Stomach (tissue), 4 donors: ENCODE data around the gene COL4A1.

Source experiments
- EP300 ChIP-seq: sonication (generic); formaldehyde crosslinking; IDR thresholded peaks from one replicate; pipeline ENCODE4 v1.6.1; 2017; ENCODE audit warnings: antibody characterized with exemption
- POLR2A ChIP-seq, 4 donors: fragments of 450-650 bp; IDR thresholded peaks; one replicate each; pipeline ENCODE4 v1.6.1; 2016; ENCODE audit warnings: antibody characterized with exemption in 4 of 4, control low read depth in 2 of 4, mild to moderate bottlenecking in 1 of 4, moderate library complexity in 1 of 4
- POLR2AphosphoS5 ChIP-seq, 3 donors: sonication (generic); formaldehyde crosslinking; IDR thresholded peaks; one replicate each; pipeline ENCODE4 v1.6.1; 2016; ENCODE audit warnings: antibody characterized with exemption in 3 of 3
- TF ChIP-seq, protein P1 (sequence below), 7 experiments: fragments of 450-650 bp in 4 of 7; fragments of 200-600 bp in 3 of 7; sonication (generic) in 3 of 7; IDR thresholded peaks; one replicate each; pipeline ENCODE4 v1.5.1; 2016 to 2019; ENCODE audit warnings: antibody characterized with exemption in 7 of 7, control low read depth in 2 of 7, mild to moderate bottlenecking in 1 of 7

DNA sequence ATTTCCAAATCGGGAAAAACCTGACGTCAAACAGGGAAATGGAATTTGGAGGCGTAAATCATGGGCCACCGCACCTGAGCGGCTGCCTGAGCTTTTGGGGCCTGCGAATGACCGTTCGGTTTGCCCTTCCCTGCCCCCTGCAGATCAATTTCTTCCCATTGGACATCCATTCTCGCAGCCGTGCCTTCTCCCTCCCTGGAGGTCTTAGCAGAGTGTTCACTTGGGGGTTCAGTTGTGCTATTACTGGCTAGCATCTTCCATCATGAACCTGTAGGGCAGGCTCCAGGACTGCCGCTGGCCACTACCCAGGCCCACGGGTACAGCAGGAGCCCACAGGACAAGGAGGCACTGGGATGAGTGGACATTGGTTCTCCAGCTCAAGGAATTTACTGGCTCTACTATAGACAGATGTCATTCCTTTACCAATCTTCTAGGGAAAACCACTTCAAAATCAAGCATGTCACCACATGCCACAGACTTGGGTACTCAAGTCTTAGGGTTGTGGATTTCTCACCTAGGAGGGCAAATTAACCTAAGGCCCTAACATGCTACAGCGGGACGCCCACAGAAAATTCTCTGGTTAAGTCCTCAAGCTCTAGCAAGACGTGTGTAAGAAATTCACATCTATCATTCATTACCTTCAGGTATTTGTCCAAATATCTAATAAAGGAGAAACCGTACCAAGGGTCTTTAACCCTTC is 75.5 kb downstream of the COL4A1 start:
- TF ChIP-seq POLR2AphosphoS5 (IDR thresholded peaks at IDR 0.05) (no peak), POLR2A (IDR thresholded peaks at IDR 0.05) (no peak), EP300 (no peak)
- TF ChIP-seq, protein P1, sequence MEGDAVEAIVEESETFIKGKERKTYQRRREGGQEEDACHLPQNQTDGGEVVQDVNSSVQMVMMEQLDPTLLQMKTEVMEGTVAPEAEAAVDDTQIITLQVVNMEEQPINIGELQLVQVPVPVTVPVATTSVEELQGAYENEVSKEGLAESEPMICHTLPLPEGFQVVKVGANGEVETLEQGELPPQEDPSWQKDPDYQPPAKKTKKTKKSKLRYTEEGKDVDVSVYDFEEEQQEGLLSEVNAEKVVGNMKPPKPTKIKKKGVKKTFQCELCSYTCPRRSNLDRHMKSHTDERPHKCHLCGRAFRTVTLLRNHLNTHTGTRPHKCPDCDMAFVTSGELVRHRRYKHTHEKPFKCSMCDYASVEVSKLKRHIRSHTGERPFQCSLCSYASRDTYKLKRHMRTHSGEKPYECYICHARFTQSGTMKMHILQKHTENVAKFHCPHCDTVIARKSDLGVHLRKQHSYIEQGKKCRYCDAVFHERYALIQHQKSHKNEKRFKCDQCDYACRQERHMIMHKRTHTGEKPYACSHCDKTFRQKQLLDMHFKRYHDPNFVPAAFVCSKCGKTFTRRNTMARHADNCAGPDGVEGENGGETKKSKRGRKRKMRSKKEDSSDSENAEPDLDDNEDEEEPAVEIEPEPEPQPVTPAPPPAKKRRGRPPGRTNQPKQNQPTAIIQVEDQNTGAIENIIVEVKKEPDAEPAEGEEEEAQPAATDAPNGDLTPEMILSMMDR (IDR thresholded peaks at IDR 0.05) = no peak
